Measurements from ENCODE around the gene ERGIC1.

DNA sequence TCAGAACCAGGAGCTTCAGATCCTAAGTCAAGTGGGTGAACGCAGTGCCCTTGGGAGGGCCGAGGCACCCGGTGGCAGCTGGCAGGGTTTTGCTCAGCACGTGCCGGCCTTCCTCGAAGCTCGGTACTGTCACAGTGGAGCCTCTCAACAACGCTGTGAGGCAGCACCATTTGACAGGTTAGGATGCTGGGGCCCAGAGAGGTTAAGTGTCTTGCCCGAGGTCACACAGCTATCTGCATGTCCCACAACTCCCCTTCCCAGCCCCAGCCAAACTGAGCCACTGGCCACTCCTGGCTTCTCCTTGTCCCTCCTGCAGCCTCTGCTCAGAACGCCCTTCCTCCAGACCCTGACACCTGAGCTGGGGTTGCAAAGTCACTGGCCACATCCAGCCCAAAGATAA, 81.5 kb downstream of the ERGIC1 start:
- no peak for TF ChIP-seq CTCF (conservative IDR thresholded peaks at IDR 0.05; ENCODE audit: low read depth in 2 of 2)
- TF ChIP-seq EZH2 (IDR thresholded peaks at IDR 0.05; ENCODE audit: low read depth, unreplicated experiment): no peak
- no peak for TF ChIP-seq EZH2phosphoT487 (IDR thresholded peaks at IDR 0.05; ENCODE audit: unreplicated experiment)
